HepG2 (cell line): ENCODE data around the gene HCRT. TPM values are rescaled to one million over a fixed set of nuclear protein-coding genes. Genes with fewer than 3 reads are reported as not detected.

ENCODE experiments used
- ATF1 ChIP-seq: IDR thresholded peaks from 2 replicates; pipeline ENCODE4 v1.6.1; 2016; ENCODE audit warnings: mild to moderate bottlenecking, control low read depth
- CBX2 ChIP-seq, 2 experiments: fragments of 200-600 bp in 1 of 2; sonication (generic); formaldehyde crosslinking in 1 of 2; IDR thresholded peaks; 2 replicates each; pipeline versions ENCODE4 v1.7.0 to v1.8.1; 2018 to 2022; ENCODE audit warnings: low read depth in 2 of 2, low read length in 1 of 2, mild to moderate bottlenecking in 1 of 2, missing genetic modification reagents in 1 of 2
- ETV5 ChIP-seq: IDR thresholded peaks from 2 replicates; pipeline ENCODE4 v1.6.1; 2018; ENCODE audit warnings: missing biosample characterization, missing genetic modification reagents, inconsistent platforms, borderline replicate concordance
- IRX3 ChIP-seq: sonication (generic); formaldehyde crosslinking; IDR thresholded peaks from 2 replicates; pipeline ENCODE4 v1.8.1; 2023; ENCODE audit warnings: mild to moderate bottlenecking, low read depth, missing genetic modification reagents, borderline replicate concordance
- KDM2A ChIP-seq: sonication (generic); formaldehyde crosslinking; IDR thresholded peaks from 2 replicates; pipeline ENCODE4 v1.4.0; 2020; ENCODE audit warnings: low read depth, missing genetic modification reagents, borderline replicate concordance
- KDM6A ChIP-seq: IDR thresholded peaks from 2 replicates; pipeline ENCODE4 v1.6.1; 2016; ENCODE audit warnings: low read depth
- MED1 ChIP-seq: sonication (generic); formaldehyde crosslinking; IDR thresholded peaks from 2 replicates; pipeline ENCODE4 v1.4.0; 2020; ENCODE audit warnings: missing genetic modification reagents
- NCOA5 ChIP-seq: sonication (generic); formaldehyde crosslinking; IDR thresholded peaks from 2 replicates; pipeline ENCODE4 v1.4.0; 2020; ENCODE audit warnings: missing genetic modification reagents
- NFYB ChIP-seq: sonication (generic); formaldehyde crosslinking; IDR thresholded peaks from 2 replicates; pipeline ENCODE4 v1.4.0; 2020; ENCODE audit warnings: missing genetic modification reagents
- NR2F1 ChIP-seq, 2 experiments: fragments of 450-650 bp in 1 of 2; formaldehyde crosslinking in 1 of 2; IDR thresholded peaks; 2 replicates each; pipeline versions ENCODE4 v1.5.0 to v1.6.1; 2016 to 2020; ENCODE audit warnings: mild to moderate bottlenecking in 1 of 2, missing compliant biosample characterization in 1 of 2, missing genetic modification reagents in 1 of 2, moderate library complexity in 1 of 2
- PHF5A ChIP-seq: IDR thresholded peaks from one replicate; pipeline ENCODE4 v1.6.1; 2018; ENCODE audit warnings: low read depth, missing genetic modification reagents; ENCODE audit not compliant: unreplicated experiment
- SAP130 ChIP-seq: IDR thresholded peaks from 2 replicates; pipeline ENCODE4 v1.6.1; 2016; ENCODE audit warnings: low read depth
- SIN3B ChIP-seq: fragments of 150-350 bp; IDR thresholded peaks from 2 replicates; pipeline ENCODE4 v1.6.1; 2014; ENCODE audit warnings: low read length
- SMARCC2 ChIP-seq: fragments of 450-650 bp; IDR thresholded peaks from 2 replicates; pipeline ENCODE4 v1.6.1; 2017; ENCODE audit warnings: antibody characterized with exemption, mild to moderate bottlenecking
- SOX13 ChIP-seq, 3 experiments: fragments of 450-650 bp in 1 of 3; sonication (generic) in 1 of 3; formaldehyde crosslinking in 1 of 3; IDR thresholded peaks in 2 of 3; conservative IDR thresholded peaks in 1 of 3; 2 replicates each; pipeline versions ENCODE4 v1.5.0 to v1.6.1; 2016 to 2020; ENCODE audit warnings: antibody characterized with exemption in 1 of 3, mild to moderate bottlenecking in 1 of 3, missing compliant biosample characterization in 1 of 3, missing genetic modification reagents in 1 of 3, moderate library complexity in 1 of 3
- ZBTB7A ChIP-seq: sonication (generic); formaldehyde crosslinking; IDR thresholded peaks from 2 replicates; pipeline ENCODE4 v1.8.0; 2022; ENCODE audit warnings: mild to moderate bottlenecking, missing genetic modification reagents
- ZKSCAN8 ChIP-seq: IDR thresholded peaks from 2 replicates; pipeline ENCODE4 v1.6.1; 2016; ENCODE audit warnings: borderline replicate concordance, missing genetic modification reagents, missing compliant biosample characterization
- ZNF598 ChIP-seq: sonication (generic); formaldehyde crosslinking; IDR thresholded peaks from 2 replicates; pipeline ENCODE4 v1.5.1; 2020; ENCODE audit warnings: mild to moderate bottlenecking, missing genetic modification reagents, borderline replicate concordance
- polyA plus RNA-seq, 8 experiments: library from polyadenylated mRNA; depleted of rRNA in 3 of 8; stranded (reverse) in 7 of 8; unstranded in 1 of 8; fragments of >200 nt; fragmentation: Illumina TruSeq in 4 of 8; extraction: Trizol in 4 of 8; gene quantifications; 2 replicates each; pipeline versions ENCODE4 v1.2.1 to v1.2.3, GENCODE V29; 2011 to 2016; ENCODE audit warnings: low read depth in 4 of 8, missing spikeins in 1 of 8, mixed read lengths in 1 of 8; ENCODE audit not compliant: insufficient read depth in 1 of 8
- total RNA-seq, 5 experiments: library from RNA; depleted of rRNA; stranded (reverse); fragments of >200 nt; fragmentation: Illumina TruSeq; extraction: Trizol; gene quantifications; 2 replicates each; pipeline ENCODE4 v1.2.3, GENCODE V29; 2016; ENCODE audit warnings: low read depth in 1 of 5
- TF ChIP-seq, protein P1 (sequence below): sonication (generic); formaldehyde crosslinking; IDR thresholded peaks from 2 replicates; pipeline ENCODE4 v1.5.1; 2020; ENCODE audit warnings: missing genetic modification reagents, mild to moderate bottlenecking, borderline replicate concordance
- TF ChIP-seq, protein P2 (sequence below): sonication (generic); formaldehyde crosslinking; IDR thresholded peaks from 2 replicates; pipeline ENCODE4 v1.5.0; 2020; ENCODE audit warnings: missing genetic modification reagents
- TF ChIP-seq, protein P3 (sequence below): sonication (generic); formaldehyde crosslinking; IDR thresholded peaks from 2 replicates; pipeline ENCODE4 v1.8.1; 2023; ENCODE audit warnings: mild to moderate bottlenecking, inconsistent platforms, moderate library complexity, missing genetic modification reagents, borderline replicate concordance
- TF ChIP-seq, protein P4 (sequence below): sonication (generic); formaldehyde crosslinking; IDR thresholded peaks from 2 replicates; pipeline ENCODE4 v1.5.0; 2020; ENCODE audit warnings: missing genetic modification reagents, mild to moderate bottlenecking, borderline replicate concordance
- TF ChIP-seq, protein P5 (sequence below): IDR thresholded peaks from 2 replicates; pipeline ENCODE4 v1.6.1; 2016; ENCODE audit warnings: mild to moderate bottlenecking, missing biosample characterization, missing genetic modification reagents

Gene HCRT
- total and polyA plus RNA-seq, 2 of the 13 experiments (the other 11 are each of a cell fraction or from before 2014, with no cell fraction given): not detected

DNA sequence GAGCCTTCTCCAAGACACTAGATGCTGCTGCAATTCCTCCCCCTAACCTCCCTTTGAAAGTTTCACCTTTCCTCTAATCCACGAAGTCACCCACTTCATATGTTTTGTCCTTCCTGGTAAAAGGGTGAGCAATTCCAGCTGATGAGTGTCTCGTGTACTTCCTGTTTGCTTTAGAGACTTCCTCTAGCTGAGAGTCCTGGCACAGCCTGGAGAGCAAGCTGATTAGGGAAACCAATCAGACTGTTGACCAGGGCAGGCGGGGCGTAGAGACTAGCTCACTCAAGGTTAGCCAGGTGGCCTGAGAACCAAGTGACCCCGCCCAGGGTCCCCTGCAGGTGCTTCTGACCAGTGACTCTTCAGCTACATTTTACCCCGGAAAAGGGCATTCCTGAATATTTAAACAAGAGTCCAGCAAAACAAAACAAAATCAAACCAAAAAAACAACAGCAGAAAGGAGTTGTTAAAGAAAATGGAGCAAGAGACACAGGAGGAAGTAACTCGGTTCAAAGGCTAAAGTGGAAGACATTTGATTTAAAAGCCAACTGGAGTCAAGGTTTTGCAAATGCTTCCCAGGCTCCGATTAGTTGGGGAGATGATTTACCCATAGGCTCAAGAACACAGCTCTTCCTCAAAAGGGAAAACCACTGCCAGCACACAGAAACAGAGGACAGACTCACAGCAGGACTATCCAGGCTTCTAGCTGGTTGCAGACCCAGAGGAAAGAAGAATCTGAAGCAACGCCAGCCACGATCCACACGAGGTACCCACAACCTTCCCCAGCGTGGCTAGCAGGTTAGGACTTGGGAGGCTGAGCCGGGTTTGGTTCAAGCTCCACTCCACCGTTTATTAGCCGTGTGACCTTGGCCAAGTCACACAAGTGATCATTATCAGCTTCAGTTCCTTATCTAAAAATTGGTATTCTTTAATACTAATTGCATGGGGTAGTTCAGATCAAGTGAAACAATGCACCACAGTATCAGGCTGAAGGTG, 49.3 kb downstream of the HCRT start (continued):
- TF ChIP-seq IRX3 (CRISPR knock-in tag): no peak
- 0 out of 2 replicates have a peak, but pooled peaks have one; percentile 29 for TF ChIP-seq SOX13 (IDR thresholded peaks at IDR 0.05)
- peak in 1 of 2 experiments; percentile 66; a peak in 1 of 4 replicates for TF ChIP-seq SOX13 (CRISPR knock-in tag; conservative IDR thresholded peaks at IDR 0.05 in 1 of 2, IDR thresholded peaks at IDR 0.05 in 1 of 2)
- no peak for TF ChIP-seq ZBTB7A (CRISPR knock-in tag)
- peak; percentile 98 for TF ChIP-seq SAP130
- TF ChIP-seq PHF5A (CRISPR knock-in tag): no peak
- TF ChIP-seq, protein P1, sequence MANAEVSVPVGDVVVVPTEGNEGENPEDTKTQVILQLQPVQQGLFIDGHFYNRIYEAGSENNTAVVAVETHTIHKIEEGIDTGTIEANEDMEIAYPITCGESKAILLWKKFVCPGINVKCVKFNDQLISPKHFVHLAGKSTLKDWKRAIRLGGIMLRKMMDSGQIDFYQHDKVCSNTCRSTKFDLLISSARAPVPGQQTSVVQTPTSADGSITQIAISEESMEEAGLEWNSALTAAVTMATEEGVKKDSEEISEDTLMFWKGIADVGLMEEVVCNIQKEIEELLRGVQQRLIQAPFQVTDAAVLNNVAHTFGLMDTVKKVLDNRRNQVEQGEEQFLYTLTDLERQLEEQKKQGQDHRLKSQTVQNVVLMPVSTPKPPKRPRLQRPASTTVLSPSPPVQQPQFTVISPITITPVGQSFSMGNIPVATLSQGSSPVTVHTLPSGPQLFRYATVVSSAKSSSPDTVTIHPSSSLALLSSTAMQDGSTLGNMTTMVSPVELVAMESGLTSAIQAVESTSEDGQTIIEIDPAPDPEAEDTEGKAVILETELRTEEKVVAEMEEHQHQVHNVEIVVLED (CRISPR knock-in tag): no peak
- TF ChIP-seq KDM6A (CRISPR knock-in tag): no peak
- no peak; the same call in 1 of the 2 replicates for TF ChIP-seq ZKSCAN8 (CRISPR knock-in tag)
- 0 out of 4 replicates have a peak, but pooled peaks of 1 of the 2 experiments have one; percentile 16 for TF ChIP-seq NR2F1 (CRISPR knock-in tag; IDR thresholded peaks at IDR 0.05)
- no peak for TF ChIP-seq NCOA5 (CRISPR knock-in tag)
- no peak for TF ChIP-seq SMARCC2
- no peak for TF ChIP-seq KDM2A (CRISPR knock-in tag)
- TF ChIP-seq, protein P2, sequence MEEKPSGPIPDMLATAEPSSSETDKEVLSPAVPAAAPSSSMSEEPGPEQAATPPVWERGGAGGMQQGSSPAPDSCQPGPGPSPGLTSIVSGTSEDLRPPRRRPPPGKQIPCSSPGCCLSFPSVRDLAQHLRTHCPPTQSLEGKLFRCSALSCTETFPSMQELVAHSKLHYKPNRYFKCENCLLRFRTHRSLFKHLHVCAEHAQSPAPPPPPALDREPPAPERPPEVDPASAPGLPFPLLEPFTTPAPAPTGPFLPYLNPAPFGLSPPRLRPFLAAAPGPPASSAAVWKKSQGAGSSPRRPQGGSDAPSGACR (CRISPR knock-in tag): no peak
- peak; percentile 82 for TF ChIP-seq MED1 (CRISPR knock-in tag)
- no peak for TF ChIP-seq CBX2 (IDR thresholded peaks at IDR 0.05; ENCODE audit: low read depth, low read length)
- no peak for TF ChIP-seq CBX2 (CRISPR knock-in tag; IDR thresholded peaks at IDR 0.05; ENCODE audit: low read depth)
- TF ChIP-seq, protein P3, sequence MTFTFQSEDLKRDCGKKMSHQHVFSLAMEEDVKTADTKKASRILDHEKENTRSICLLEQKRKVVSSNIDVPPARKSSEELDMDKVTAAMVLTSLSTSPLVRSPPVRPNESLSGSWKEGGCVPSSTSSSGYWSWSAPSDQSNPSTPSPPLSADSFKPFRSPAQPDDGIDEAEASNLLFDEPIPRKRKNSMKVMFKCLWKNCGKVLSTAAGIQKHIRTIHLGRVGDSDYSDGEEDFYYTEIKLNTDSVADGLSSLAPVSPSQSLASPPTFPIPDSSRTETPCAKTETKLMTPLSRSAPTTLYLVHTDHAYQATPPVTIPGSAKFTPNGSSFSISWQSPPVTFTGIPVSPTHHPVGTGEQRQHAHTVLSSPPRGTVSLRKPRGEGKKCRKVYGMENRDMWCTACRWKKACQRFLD (CRISPR knock-in tag): no peak
- no peak for TF ChIP-seq SIN3B
- no peak for TF ChIP-seq ZNF598 (CRISPR knock-in tag)
- TF ChIP-seq, protein P4, sequence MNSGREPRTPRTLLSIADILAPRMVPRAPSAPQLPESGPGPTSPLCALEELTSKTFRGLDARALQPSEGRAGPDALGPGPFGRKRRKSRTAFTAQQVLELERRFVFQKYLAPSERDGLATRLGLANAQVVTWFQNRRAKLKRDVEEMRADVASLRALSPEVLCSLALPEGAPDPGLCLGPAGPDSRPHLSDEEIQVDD (CRISPR knock-in tag): no peak
- no peak for TF ChIP-seq ATF1 (CRISPR knock-in tag)
- TF ChIP-seq NFYB (CRISPR knock-in tag): no peak; the same call in none of the 2 replicates
- peak; percentile 99 for TF ChIP-seq ETV5
- TF ChIP-seq, protein P5, sequence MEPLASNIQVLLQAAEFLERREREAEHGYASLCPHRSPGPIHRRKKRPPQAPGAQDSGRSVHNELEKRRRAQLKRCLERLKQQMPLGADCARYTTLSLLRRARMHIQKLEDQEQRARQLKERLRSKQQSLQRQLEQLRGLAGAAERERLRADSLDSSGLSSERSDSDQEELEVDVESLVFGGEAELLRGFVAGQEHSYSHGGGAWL: no peak
